Right lobe of liver (tissue), 6 donors: ENCODE results near the gene CDH23. TPM values are rescaled to one million over a fixed set of nuclear protein-coding genes. Genes with fewer than 3 reads are reported as not detected.

Experiments used
- ATAC-seq, 4 donors: fragments of 200-7000 bp; cut with Tn5 transposase; one replicate each; pipeline ENCODE4 v1.9.1; 2020; ENCODE audit warnings: mild to moderate bottlenecking in 4 of 4, moderate library complexity in 4 of 4
- DNase-seq, 3 donors: peaks; one replicate each; pipeline ENCODE4 v3.0.0-alpha.2; 2020
- H3K27ac ChIP-seq, 3 donors: fragments of 200-600 bp; one replicate each; pipeline ENCODE4 v1.8.0; 2022
- H3K27me3 ChIP-seq, 2 donors: fragments of 200-600 bp; one replicate each; pipeline ENCODE4 v1.8.0; 2022
- H3K36me3 ChIP-seq, 4 donors: fragments of 200-600 bp; sonication (generic) in 1 of 4; one replicate each; pipeline versions ENCODE4 v1.5.1 to v1.8.0; 2017 to 2022; ENCODE audit warnings: control low read depth in 1 of 4
- H3K4me1 ChIP-seq, 4 donors: fragments of 200-600 bp; sonication (generic) in 1 of 4; one replicate each; pipeline versions ENCODE4 v1.5.1 to v1.8.0; 2017 to 2022; ENCODE audit warnings: control low read depth in 1 of 4
- H3K4me3 ChIP-seq, 3 donors: fragments of 200-600 bp; one replicate each; pipeline ENCODE4 v1.8.0; 2022
- H3K9me3 ChIP-seq, 4 donors: fragments of 200-600 bp; sonication (generic) in 1 of 4; one replicate each; pipeline versions ENCODE4 v1.5.1 to v1.8.0; 2017 to 2022; ENCODE audit warnings: control low read depth in 1 of 4
- POLR2A ChIP-seq: fragments of 450-650 bp; IDR thresholded peaks from one replicate; pipeline ENCODE4 v1.6.1; 2017; ENCODE audit warnings: antibody characterized with exemption, mild to moderate bottlenecking
- WGBS: methylation state at CpG from one replicate; pipeline ENCODE4 v1.1.6; 2018; ENCODE audit warnings: low coverage, low lambda C conversion rate; ENCODE audit not compliant: insufficient coverage; ENCODE audit errors: missing lambda C conversion rate; 5-methylcytosine and 5-hydroxymethylcytosine counted together
- intact Hi-C, 2 donors: fragments of 100-400 bp; cut with DNase I; formaldehyde crosslinking; loops; one replicate each; pipeline versions ENCODE4 v1.11.2 to v1.14.1; 2022
- total RNA-seq, 6 experiments: library from RNA; depleted of rRNA in 2 of 6; stranded (reverse); fragments of >200 nt in 2 of 6; fragmentation: NEBNext Ultra II Directional in 3 of 6; extraction: Animal tissue kit (Norgen Biotek cat#: 25700) in 3 of 6; gene quantifications; one replicate each; pipeline versions ENCODE4 v1.1.0 to v1.2.4, GENCODE V29; 2016 to 2023
- TF ChIP-seq, protein P1 (sequence below), 4 donors: fragments of 200-600 bp in 3 of 4; fragments of 450-650 bp in 1 of 4; IDR thresholded peaks; one replicate each; pipeline versions ENCODE4 v1.5.1 to v1.8.0; 2016 to 2022; ENCODE audit warnings: antibody characterized with exemption in 4 of 4, mild to moderate bottlenecking in 2 of 4
- donor health status: DM: no; HTN: yes; CAD: no.
- donor health status: DM: no; HTN: no; CAD: no.
- donor health status: DM: no; HTN: no; CAD: no.
- donor health status: DM: no; HTN: yes; CAD: no.
- donor health status: DM: no; HTN: yes; CAD: no.

CDH23 gene
- total RNA-seq, 6 experiments from 2014 or later = 3.3 to 19.7 (median 6.3) TPM

DNA sequence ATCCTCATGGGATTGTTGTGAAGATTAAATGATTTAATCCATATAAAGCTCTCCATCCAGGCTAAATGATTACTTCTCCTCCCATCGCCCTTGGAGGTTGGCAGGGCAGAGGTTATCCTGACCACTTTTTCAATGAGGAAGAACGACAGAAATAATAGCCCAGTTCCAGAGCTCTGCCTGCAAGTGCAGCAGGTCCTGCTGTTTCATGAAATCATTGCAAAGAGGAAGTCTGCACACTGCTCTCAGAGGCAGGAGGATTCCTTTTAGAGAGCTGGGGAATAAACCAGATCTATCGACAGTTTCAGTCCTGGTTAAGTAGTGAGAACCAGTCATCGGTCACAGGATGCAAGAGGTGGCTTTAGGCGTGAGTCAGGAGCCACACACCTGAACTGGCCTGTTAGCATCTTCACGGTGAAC lies 25.0 kb upstream of the CDH23 start:
- no peak overlapping the region for H3K4me3 ChIP-seq
- intact Hi-C loops = loop anchor here in 1 of 2 donors (5.0 kb wide), 1 partner anchor 49 kb away; no protein-coding TSS in a partner anchor
- WGBS = 42% methylated on average over 6 of the region's 6 CpGs
- H3K4me1 ChIP-seq = peaks cover 0 to 6% (median 0%) of the 10 kb centered on the region in 4 donors
- no peaks in the 10 kb centered on the region for H3K9me3 ChIP-seq
- H3K36me3 ChIP-seq = no peaks in the 10 kb centered on the region
- DNase-seq = no peak
- no peak overlapping the region for H3K27ac ChIP-seq
- no peak for TF ChIP-seq POLR2A
- TF ChIP-seq, protein P1, sequence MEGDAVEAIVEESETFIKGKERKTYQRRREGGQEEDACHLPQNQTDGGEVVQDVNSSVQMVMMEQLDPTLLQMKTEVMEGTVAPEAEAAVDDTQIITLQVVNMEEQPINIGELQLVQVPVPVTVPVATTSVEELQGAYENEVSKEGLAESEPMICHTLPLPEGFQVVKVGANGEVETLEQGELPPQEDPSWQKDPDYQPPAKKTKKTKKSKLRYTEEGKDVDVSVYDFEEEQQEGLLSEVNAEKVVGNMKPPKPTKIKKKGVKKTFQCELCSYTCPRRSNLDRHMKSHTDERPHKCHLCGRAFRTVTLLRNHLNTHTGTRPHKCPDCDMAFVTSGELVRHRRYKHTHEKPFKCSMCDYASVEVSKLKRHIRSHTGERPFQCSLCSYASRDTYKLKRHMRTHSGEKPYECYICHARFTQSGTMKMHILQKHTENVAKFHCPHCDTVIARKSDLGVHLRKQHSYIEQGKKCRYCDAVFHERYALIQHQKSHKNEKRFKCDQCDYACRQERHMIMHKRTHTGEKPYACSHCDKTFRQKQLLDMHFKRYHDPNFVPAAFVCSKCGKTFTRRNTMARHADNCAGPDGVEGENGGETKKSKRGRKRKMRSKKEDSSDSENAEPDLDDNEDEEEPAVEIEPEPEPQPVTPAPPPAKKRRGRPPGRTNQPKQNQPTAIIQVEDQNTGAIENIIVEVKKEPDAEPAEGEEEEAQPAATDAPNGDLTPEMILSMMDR (IDR thresholded peaks at IDR 0.05) = no peak
- no peaks in the 10 kb centered on the region for H3K27me3 ChIP-seq
- ATAC-seq = peak; percentile 18 to 53 (median 26)

- DNase-seq (no peak), ATAC-seq (no peak)
- 74% methylated on average over 10 of the region's 10 CpGs for WGBS
- Histone ChIP-seq H3K4me3 (no peak overlapping the region), H3K9me3 (no peaks in the 10 kb centered on the region), H3K36me3 (no peaks in the 10 kb centered on the region), H3K4me1 (peaks cover 0 to 8% (median 2%) of the 10 kb centered on the region in 4 donors), H3K27ac (no peak overlapping the region), H3K27me3 (no peaks in the 10 kb centered on the region)
- TF ChIP-seq POLR2A = no peak
- intact Hi-C loops = loop anchor here in 1 of 2 donors (5.0 kb wide), 1 partner anchor 51 kb away; no protein-coding TSS in a partner anchor
Observed at GRCh38 chr10:71372882-71373495, 23.7 kb upstream of the CDH23 start.

DNA sequence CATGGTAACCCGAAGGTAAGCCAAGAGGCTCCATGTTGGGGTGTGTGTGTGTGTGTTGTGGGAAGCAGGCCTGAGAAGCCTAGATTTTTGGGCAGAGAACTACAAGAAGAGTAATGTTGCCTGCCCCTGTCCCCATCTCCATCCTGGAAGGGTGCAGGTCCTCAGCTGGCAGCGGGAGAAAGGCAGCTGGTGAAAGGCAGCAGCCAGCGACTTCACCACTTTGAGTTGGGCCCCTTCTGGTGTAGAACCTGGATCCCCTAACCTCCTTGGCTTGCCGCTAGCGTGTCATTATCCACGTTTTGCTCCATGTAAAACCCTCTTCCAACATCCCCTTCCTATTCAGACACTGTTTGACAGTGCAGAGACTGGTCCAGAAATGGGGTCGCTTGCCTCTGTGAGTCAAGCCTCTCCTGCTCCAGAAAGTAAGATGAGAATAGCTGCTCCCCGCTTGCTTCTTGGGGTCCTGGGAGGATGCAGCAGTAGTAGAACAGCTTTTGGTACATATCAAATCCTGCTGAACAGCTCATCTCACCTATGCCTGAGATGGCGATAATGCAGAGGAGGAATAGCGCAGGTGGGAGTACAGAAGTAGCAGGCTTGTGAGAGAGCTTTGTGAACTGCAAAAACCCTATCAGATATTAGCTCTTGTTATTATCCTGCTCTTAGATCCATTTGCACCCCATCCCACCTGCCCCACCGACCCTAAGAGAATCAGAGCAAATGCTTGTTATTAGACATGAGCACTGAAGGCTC lies 22.1 kb upstream of the CDH23 start:
- H3K4me1 ChIP-seq = peaks cover 0 to 8% (median 2%) of the 10 kb centered on the region in 4 donors
- ATAC-seq (no peak), DNase-seq (no peak)
- no peaks in the 10 kb centered on the region for H3K36me3 ChIP-seq
- H3K4me3 ChIP-seq = no peak overlapping the region
- no peaks in the 10 kb centered on the region for H3K9me3 ChIP-seq
- intact Hi-C loops = loop anchor here (5.0 kb wide), 2 partner anchors 52 to 57 kb away; partner anchors contain the start of gene SLC29A3 (in 1 of the 2)
- TF ChIP-seq, protein P1 (IDR thresholded peaks at IDR 0.05) = no peak
- TF ChIP-seq POLR2A = no peak
- H3K27me3 ChIP-seq = no peaks in the 10 kb centered on the region
- H3K27ac ChIP-seq = no peak overlapping the region
- WGBS = 83% methylated on average over 7 of the region's 11 CpGs

GRCh38 chr10:71375952-71376351 lies 20.8 kb upstream of the CDH23 start:
- intact Hi-C loops = loop anchor here in 1 of 2 donors (5.0 kb wide), 1 partner anchor 59 kb away; the partner anchor contains the start of gene SLC29A3
- no peaks in the 10 kb centered on the region for H3K36me3 ChIP-seq
- H3K27ac ChIP-seq = no peak overlapping the region

More at GRCh38 chr10:71375952-71376351, 20.8 kb upstream of the CDH23 start:
- DNase-seq (no peak), ATAC-seq (no peak)
- Histone ChIP-seq H3K9me3 (no peaks in the 10 kb centered on the region), H3K4me1 (peaks cover 0 to 8% (median 2%) of the 10 kb centered on the region in 4 donors), H3K27me3 (no peaks in the 10 kb centered on the region), H3K4me3 (no peak overlapping the region)
- WGBS = 56% methylated on average over 3 of the region's 3 CpGs
- TF ChIP-seq, protein P1 (IDR thresholded peaks at IDR 0.05) = no peak
- no peak for TF ChIP-seq POLR2A
